Ovary (tissue), 9 donors: ENCODE measurements around the gene PDXK. TPM values are rescaled to one million over a fixed set of nuclear protein-coding genes. Genes with fewer than 3 reads are reported as not detected.
A peak's percentile ranks its signal among the peaks of the same experiment; 100 is the strongest.

ENCODE experiments used
- DNase-seq, 5 donors: peaks; one replicate each; pipeline ENCODE4 v3.0.0-alpha.2; 2019 to 2020
- H3K27ac ChIP-seq, 2 donors: fragments of 200-600 bp; one replicate each; pipeline versions ENCODE4 v1.5.1 to v1.8.0; 2019 to 2022
- H3K27me3 ChIP-seq: fragments of 200-600 bp; one replicate; pipeline ENCODE4 v1.8.0; 2022
- H3K36me3 ChIP-seq: fragments of 200-600 bp; sonication (generic); one replicate; pipeline ENCODE4 v1.5.1; 2019
- H3K4me1 ChIP-seq: one replicate; pipeline ENCODE4 v1.8.1; 2013; ENCODE audit warnings: mild to moderate bottlenecking, moderate library complexity; ENCODE audit not compliant: insufficient read depth
- H3K4me3 ChIP-seq: fragments of 200-600 bp; sonication (generic); one replicate; pipeline ENCODE4 v1.5.1; 2017
- H3K9me3 ChIP-seq, 2 donors: fragments of 200-600 bp in 1 of 2; sonication (generic) in 1 of 2; one replicate each; pipeline versions ENCODE4 v1.5.1 to v1.8.1; 2013 to 2019; ENCODE audit warnings: mild to moderate bottlenecking in 1 of 2, moderate library complexity in 1 of 2
- EP300 ChIP-seq: sonication (generic); formaldehyde crosslinking; IDR thresholded peaks from one replicate; pipeline ENCODE4 v1.6.1; 2017; ENCODE audit warnings: antibody characterized with exemption
- POLR2A ChIP-seq: fragments of 450-650 bp; IDR thresholded peaks from one replicate; pipeline ENCODE4 v1.6.1; 2017; ENCODE audit warnings: antibody characterized with exemption, mild to moderate bottlenecking, moderate library complexity
- WGBS, 3 donors: extraction: QIAGEN DNeasy Blood & Tissue Kit in 1 of 3; methylation state at CpG; one replicate each; pipeline versions ENCODE4 v1.1.5 to v1.1.7; 2013 to 2017; 5-methylcytosine and 5-hydroxymethylcytosine counted together
- intact Hi-C, 4 donors: fragments of 100-400 bp; cut with DNase I; formaldehyde crosslinking; loops; one replicate each; pipeline versions ENCODE4 v1.11.0 to v1.15.1; 2022 to 2023
- polyA plus RNA-seq, 2 donors: library from polyadenylated mRNA; stranded (reverse); fragments of 200-250 nt in 1 of 2; fragments of 350-450 nt in 1 of 2; fragmentation: Illumina TruSeq in 1 of 2; extraction: RNeasy Lipid Tissue Mini Kit (QIAGEN cat#74804) in 1 of 2; gene quantifications; one replicate each; pipeline ENCODE4 v1.2.3, GENCODE V29; 2013 to 2014
- total RNA-seq, 7 donors: library from RNA; depleted of rRNA in 2 of 7; stranded (reverse); fragments of >200 nt in 2 of 7; fragmentation: NEBNext Ultra II Directional in 3 of 7; extraction: Animal tissue kit (Norgen Biotek cat#: 25700) in 3 of 7; gene quantifications; one replicate each; pipeline versions ENCODE4 v1.1.0 to v1.2.4, GENCODE V29; 2016 to 2023
- TF ChIP-seq, protein P1 (sequence below), 3 donors: fragments of 450-650 bp in 2 of 3; fragments of 200-600 bp in 1 of 3; IDR thresholded peaks; one replicate each; pipeline versions ENCODE4 v1.5.1 to v1.8.0; 2016 to 2022; ENCODE audit warnings: antibody characterized with exemption in 3 of 3, mild to moderate bottlenecking in 1 of 3
- donor health status: DM: no; HTN: no; CAD: no; lungs with moderate emphysema.
- donor health status: DM: no; HTN: no; CAD: no.
- donor health status: Bipolar disorder and iron deficiency.
- donor health status: DM: yes; HTN: yes; CAD: no.
- donor health status: DM: no; HTN: no; CAD: no.
- donor health status: DM: yes; HTN: yes; CAD: no.

Gene PDXK
- total and polyA plus RNA-seq, 9 donors: 19.9 to 125 (median 88.6) TPM

DNA sequence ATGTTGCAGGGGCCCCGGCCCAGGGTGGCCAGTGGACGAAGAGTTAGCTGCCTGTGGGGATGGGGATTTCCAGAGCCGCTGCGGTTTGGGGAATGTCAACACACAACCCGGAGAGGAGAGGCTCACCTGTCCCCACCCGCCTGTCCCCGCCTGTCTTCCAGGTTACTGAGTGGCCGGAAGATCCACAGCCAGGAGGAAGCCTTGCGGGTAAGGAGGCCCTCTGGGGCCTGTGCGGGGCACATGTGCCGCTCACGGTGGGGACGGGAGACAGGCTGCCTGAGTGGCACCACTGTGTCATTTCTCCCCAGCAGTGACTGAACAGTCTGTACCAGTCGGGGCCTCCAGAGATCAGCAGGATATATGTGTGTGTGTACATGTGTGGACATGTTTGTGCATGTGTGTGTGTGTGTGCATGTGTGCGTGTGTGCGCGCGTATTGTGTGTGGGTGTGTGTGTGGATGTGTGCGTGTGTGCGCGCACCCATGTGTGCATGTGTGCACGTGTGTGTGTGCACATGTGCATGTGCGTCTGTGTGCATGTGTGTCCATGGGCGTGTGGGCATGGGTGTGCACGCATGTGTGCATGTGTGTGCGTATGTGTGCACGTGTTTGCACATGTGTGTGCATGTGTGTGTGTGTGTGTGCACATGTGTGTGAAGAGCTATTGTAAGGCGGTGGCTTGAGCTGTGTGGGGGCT is 31.6 kb downstream of the PDXK start:
- Histone ChIP-seq H3K4me1 (peaks cover 2% of the 10 kb centered on the region), H3K27ac (no peak overlapping the region), H3K9me3 (no peaks in the 10 kb centered on the region), H3K36me3 (no peaks in the 10 kb centered on the region), H3K27me3 (no peaks in the 10 kb centered on the region), H3K4me3 (no peak overlapping the region)
- WGBS, 3 donors: 84 to 92% (median 90%) methylated on average over 28 of the region's 28 CpGs
- DNase-seq: no peak
- intact Hi-C loops: no loop called here
- no peak for TF ChIP-seq POLR2A
- TF ChIP-seq, protein P1, sequence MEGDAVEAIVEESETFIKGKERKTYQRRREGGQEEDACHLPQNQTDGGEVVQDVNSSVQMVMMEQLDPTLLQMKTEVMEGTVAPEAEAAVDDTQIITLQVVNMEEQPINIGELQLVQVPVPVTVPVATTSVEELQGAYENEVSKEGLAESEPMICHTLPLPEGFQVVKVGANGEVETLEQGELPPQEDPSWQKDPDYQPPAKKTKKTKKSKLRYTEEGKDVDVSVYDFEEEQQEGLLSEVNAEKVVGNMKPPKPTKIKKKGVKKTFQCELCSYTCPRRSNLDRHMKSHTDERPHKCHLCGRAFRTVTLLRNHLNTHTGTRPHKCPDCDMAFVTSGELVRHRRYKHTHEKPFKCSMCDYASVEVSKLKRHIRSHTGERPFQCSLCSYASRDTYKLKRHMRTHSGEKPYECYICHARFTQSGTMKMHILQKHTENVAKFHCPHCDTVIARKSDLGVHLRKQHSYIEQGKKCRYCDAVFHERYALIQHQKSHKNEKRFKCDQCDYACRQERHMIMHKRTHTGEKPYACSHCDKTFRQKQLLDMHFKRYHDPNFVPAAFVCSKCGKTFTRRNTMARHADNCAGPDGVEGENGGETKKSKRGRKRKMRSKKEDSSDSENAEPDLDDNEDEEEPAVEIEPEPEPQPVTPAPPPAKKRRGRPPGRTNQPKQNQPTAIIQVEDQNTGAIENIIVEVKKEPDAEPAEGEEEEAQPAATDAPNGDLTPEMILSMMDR (IDR thresholded peaks at IDR 0.05): no peak
- no peak for TF ChIP-seq EP300

DNA sequence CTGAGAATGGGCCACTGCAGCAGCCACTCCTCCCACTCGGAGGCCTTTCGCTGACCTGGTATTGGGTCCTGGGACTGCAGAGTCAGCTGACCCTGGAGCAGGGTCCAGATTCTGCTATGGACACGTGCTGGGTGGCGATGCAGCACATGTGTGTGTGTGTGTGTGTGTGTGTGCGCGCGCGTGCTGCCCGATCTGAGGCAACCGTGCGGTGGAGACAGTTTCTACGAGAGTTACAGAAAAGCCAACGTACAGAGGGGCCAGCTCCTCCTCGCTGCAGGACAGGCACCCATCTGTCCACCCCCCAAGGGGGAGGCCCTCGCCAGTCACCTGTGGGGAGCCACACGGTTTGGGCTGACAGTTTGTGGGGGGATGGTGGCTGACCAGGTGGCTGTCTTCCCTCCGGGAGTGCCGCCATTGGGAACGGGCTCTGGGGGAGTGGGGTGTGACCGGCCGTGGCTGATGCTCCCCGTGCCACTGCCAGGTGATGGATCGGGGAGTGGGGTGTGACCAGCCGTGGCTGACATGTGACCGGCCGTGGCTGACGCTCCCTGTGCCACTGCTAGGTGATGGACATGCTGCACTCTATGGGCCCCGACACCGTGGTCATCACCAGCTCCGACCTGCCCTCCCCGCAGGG is 33.1 kb downstream of the PDXK start:
- no peak for DNase-seq
- 81 to 88% (median 84%) methylated on average over 28 to 31 of the region's 31 CpGs for WGBS, 3 donors
- no peak for TF ChIP-seq EP300
- TF ChIP-seq POLR2A: no peak
- TF ChIP-seq, protein P1 (IDR thresholded peaks at IDR 0.05): no peak
- no peaks in the 10 kb centered on the region for H3K27me3 ChIP-seq
- no peak overlapping the region for H3K4me3 ChIP-seq
- peaks cover 2% of the 10 kb centered on the region for H3K4me1 ChIP-seq
- no peak overlapping the region for H3K27ac ChIP-seq
- H3K9me3 ChIP-seq: no peaks in the 10 kb centered on the region
- no peaks in the 10 kb centered on the region for H3K36me3 ChIP-seq
- intact Hi-C loops: no loop called here

DNA sequence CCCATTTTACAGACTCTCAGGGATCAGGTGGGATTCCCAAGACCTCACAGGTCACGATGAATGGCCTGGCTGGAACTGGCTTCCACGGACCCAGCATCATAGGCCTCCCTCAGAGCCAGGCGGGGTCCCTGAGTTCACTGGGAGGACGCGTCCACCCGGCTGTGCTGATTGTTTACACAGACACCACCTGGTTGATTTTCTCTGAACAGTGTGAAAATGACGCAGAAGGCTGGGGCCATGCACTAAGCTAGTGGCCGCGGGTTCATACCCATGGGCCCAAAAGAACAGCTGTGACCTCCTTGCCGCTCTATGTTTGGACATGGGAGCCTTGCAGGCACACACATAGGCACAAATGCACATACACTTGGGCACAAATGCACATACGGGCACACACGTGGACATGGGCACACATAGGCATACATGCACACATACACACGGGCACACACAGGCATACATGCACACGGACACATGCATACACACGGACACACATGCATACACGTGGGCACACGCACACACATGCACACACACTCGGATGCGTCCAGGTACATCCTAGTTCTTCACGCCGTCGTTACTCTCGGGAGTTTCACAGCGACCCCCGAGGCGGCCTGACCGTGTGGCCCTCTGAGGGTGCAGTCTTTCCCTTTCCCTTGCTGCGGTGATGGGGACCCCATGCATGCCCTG is 34.0 kb downstream of the PDXK start:
- no peak overlapping the region for H3K27ac ChIP-seq
- no peaks in the 10 kb centered on the region for H3K36me3 ChIP-seq
- no peak for TF ChIP-seq POLR2A
- TF ChIP-seq EP300: no peak
- TF ChIP-seq, protein P1 (IDR thresholded peaks at IDR 0.05): no peak
- H3K4me1 ChIP-seq: peaks cover 5% of the 10 kb centered on the region
- no peak overlapping the region for H3K4me3 ChIP-seq
- 59 to 78% (median 70%) methylated on average over 28 of the region's 28 CpGs for WGBS, 3 donors
- intact Hi-C loops: no loop called here
- H3K9me3 ChIP-seq: no peaks in the 10 kb centered on the region
- no peaks in the 10 kb centered on the region for H3K27me3 ChIP-seq
- DNase-seq: peak in 2 of 5 donors; percentile 41 to 69

DNA sequence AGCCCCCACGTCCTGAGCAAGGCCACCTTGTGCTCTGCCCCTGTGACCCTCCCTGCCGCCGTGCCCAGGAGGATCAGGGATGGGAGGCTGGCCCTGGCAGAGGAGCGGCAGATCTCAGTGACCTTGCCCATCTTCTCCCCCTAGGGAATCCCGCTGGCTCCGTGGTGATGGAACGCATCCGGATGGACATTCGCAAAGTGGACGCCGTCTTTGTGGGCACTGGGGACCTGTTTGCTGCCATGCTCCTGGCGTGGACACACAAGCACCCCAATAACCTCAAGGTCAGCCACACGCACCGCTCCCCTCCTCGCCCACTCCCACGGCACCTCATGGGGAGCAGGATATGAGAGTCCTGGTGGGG is 34.5 kb downstream of the PDXK start:
- no peaks in the 10 kb centered on the region for H3K27me3 ChIP-seq
- TF ChIP-seq, protein P1 (IDR thresholded peaks at IDR 0.05): no peak
- TF ChIP-seq POLR2A (no peak), EP300 (no peak)
- WGBS, 3 donors: 89 to 93% (median 90%) methylated on average over 16 of the region's 16 CpGs
- H3K4me3 ChIP-seq: no peak overlapping the region
- H3K36me3 ChIP-seq: no peaks in the 10 kb centered on the region
- no peak for DNase-seq
- intact Hi-C loops: no loop called here
- no peaks in the 10 kb centered on the region for H3K9me3 ChIP-seq
- H3K4me1 ChIP-seq: peaks cover 5% of the 10 kb centered on the region
- H3K27ac ChIP-seq: no peak overlapping the region
